ENCODE results near the gene MRPS15.
"Not testable (repeated sequence)": the region's sequence is repeated elsewhere in the genome, so short reads cannot be mapped to it uniquely, and the experiment has no call there.

MRPS15 gene

DNA sequence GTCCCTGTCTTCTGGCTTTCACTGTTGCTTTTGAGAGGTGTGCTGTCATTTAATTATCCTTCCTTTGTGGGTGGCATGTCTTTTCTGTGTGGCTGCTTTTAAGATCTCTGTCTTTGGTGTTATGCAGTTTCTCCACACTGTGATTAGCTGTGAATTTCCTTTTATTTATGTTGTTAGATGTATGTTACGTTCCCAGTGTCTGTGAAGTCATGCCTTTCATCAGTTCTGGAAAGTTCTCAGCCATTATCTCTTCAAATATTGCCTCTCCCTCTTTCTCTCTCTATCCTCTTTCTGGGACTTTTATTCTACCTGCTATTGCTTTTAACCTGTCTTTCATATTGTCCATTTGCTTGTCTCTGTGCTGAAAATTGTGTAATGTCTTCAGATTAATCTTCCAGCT is 39.5 kb upstream of the MRPS15 start:
- TF ChIP-seq, protein P1, sequence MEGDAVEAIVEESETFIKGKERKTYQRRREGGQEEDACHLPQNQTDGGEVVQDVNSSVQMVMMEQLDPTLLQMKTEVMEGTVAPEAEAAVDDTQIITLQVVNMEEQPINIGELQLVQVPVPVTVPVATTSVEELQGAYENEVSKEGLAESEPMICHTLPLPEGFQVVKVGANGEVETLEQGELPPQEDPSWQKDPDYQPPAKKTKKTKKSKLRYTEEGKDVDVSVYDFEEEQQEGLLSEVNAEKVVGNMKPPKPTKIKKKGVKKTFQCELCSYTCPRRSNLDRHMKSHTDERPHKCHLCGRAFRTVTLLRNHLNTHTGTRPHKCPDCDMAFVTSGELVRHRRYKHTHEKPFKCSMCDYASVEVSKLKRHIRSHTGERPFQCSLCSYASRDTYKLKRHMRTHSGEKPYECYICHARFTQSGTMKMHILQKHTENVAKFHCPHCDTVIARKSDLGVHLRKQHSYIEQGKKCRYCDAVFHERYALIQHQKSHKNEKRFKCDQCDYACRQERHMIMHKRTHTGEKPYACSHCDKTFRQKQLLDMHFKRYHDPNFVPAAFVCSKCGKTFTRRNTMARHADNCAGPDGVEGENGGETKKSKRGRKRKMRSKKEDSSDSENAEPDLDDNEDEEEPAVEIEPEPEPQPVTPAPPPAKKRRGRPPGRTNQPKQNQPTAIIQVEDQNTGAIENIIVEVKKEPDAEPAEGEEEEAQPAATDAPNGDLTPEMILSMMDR (IDR thresholded peaks at IDR 0.05): no peak
- TF ChIP-seq ZFX (IDR thresholded peaks at IDR 0.05; ENCODE audit: borderline replicate concordance): no peak
- no peak overlapping the region for H3K27ac ChIP-seq

DNA sequence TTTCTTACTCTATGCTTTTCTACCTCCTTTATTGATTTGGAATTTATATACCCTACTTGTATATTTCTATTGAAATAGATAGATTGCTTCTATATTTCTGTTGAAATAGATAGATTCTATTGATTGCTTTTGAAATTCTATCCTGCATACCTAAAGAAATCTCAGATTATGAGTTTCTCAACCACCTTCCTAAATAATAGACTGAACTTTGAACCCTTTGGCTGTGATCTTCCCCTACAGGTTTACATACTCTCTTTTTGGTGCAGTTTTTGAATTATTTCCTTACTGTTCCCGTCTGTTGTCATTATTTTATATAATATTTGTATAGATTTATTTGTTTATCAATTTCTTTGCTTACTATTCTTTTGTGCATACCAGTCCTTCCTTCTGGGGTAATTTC is 39.0 kb upstream of the MRPS15 start:
- no peak overlapping the region for H3K27ac ChIP-seq
- TF ChIP-seq ZFX (IDR thresholded peaks at IDR 0.05; ENCODE audit: borderline replicate concordance): no peak
- TF ChIP-seq, protein P1 (IDR thresholded peaks at IDR 0.05): no peak

DNA sequence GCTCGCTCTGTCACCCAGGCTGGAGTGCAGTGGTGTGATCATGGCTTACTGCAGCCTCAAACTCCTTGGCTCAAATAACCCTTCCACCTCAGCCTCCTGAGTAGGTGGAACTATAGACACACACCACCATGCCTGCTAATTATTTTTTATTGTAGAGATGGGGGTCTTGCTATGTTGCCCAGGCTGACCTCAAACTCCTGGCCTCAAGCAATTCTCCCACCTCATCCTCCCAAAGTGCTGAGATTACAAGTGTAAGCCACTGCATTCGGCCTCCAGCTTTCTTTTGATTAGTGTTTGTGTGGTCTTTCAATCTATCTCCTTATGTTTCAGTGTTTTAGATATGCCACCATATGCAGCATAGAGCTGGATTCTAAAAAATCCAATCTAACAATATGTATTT is 38.4 kb upstream of the MRPS15 start:
- TF ChIP-seq, protein P1 (IDR thresholded peaks at IDR 0.05): no peak
- TF ChIP-seq ZFX (IDR thresholded peaks at IDR 0.05; ENCODE audit: borderline replicate concordance): no peak
- H3K27ac ChIP-seq: no peak overlapping the region

DNA sequence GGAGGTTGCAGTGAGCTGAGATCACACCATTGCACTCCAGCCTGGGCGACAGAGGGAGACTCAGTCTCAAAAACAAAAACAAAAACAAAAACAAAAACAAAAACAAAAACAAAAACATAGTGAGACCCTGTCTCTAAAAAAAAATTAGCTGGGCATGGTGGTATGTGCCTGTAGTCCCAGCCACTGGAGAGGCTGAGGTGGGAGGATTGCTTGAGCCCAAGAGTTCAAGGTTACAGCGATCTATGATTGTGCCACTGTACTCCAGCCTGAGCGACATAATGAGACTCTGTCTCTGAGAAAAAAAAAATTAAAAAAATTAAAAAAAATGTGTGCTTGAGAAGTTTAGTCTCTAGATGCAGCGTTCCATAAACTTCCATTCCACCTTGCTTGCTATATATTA is 37.7 kb upstream of the MRPS15 start:
- not testable (repeated sequence) for H3K27ac ChIP-seq

DNA sequence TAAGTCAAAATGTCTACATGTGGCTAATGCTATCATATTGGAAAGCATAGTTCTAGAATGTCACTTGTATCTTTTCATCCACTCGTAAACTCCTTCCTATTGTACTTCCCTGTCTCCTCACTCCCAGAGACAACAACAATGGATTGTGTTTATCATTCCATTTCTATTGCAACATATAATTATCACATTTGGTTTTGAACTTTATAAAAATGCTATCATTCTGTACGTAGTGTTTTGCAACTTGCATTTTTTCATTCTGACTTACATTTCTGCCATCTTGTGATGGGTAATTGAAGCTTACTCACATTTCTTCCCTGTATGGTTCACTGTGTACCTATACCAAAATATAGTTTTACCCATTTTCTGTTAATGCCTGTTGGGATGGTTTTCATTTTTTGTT is 33.0 kb upstream of the MRPS15 start:
- no peak for TF ChIP-seq ZFX (IDR thresholded peaks at IDR 0.05; ENCODE audit: borderline replicate concordance)
- TF ChIP-seq, protein P1 (IDR thresholded peaks at IDR 0.05): no peak
- no peak overlapping the region for H3K27ac ChIP-seq

DNA sequence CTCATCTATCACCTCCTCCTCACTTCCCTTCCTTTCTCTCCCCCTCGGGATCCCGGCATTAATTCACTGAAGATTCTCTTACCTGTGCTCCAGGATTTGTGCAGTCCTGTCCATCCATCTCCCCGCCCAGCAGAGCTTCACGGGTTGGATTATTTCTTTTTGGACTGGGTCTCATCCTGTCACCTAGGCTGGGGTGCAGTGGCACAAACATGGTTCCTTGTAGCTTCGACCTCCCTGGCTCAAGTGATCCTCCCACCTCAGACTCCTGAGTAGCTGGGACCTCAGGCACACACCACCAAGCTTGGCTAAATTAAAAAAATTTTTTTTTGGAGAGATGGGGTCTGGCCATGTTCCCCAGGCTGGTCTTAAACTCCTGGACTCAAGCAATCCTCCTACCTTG is 30.8 kb upstream of the MRPS15 start:
- TF ChIP-seq ZFX (IDR thresholded peaks at IDR 0.05; ENCODE audit: borderline replicate concordance): no peak
- H3K27ac ChIP-seq: no peak overlapping the region

DNA sequence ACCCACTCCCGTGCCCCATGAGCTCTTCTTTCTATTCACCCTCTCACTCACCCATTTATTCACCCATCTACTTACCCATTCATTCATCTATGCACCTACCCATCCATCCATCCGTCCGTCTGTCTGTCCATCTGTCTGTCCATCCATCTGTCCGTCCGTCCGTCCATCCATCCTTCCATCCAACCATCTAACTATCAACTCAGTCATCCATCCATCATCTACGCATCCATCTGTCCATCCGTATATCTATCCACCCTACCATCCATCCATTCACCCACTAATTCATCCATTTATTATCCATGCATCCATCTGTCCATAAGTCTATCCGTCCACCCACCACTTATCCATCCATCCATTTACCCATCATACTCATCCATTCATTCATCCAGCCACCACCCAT is 29.3 kb upstream of the MRPS15 start:
- H3K27ac ChIP-seq: no peak overlapping the region
- TF ChIP-seq, protein P1 (IDR thresholded peaks at IDR 0.05): no peak
- TF ChIP-seq ZFX (IDR thresholded peaks at IDR 0.05; ENCODE audit: borderline replicate concordance): no peak

DNA sequence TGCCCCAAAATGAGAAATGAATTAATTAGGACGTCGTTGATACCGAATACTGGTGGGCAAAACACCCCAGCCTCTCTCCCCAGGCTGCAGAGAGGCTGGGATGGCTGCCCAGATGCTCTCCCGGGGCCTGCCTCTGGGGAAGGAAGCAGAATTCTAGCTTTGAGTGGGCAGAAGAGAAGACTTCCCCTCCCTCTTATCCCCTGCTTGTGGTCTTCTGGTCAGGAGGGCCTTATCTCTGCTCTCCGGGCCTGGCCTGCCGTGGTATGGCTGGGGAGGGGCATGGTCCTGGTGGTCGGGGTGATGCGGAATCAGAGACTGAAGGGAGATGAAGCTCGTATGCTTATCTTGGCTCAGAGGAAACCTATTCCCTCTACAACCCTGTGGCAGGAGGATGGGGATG is 28.3 kb upstream of the MRPS15 start:
- no peak for TF ChIP-seq ZFX (IDR thresholded peaks at IDR 0.05; ENCODE audit: borderline replicate concordance)
- TF ChIP-seq, protein P1 (IDR thresholded peaks at IDR 0.05): no peak
- H3K27ac ChIP-seq: no peak overlapping the region

DNA sequence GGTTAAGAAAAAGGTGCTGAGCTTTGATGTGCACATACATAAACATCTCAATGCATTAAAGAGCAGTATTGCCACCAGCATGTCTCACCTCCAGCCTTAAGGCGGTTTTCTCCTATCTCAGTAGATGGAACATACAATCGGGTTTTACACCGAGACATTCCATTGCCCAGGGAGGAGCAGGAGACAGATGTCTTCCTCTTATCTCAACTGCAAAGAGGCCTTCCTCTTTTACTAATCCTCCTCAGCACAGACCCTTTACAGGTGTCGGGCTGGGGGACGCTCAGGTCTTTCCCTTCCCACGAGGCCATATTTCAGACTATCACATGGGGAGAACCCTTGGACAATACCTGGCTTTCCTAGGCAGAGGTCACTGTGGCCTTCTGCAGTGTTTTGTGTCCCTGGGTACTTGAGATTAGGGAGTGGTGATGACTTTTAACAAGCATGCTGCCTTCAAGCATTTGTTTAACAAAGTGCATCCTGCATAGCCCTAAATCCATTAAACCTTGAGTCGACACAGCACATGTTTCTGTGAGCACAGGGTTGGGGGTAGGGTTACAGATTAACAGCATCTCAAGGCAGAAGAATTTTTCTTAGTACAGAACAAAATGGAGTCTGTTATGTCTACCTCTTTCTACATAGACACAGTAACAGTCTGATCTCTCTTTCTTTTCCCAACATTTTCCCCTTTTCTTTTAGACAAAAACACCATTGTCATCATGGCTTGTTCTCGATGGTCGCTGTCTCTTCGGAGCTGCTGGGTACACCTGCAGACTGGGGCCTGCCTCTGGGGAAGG is 25.3 kb upstream of the MRPS15 start:
- H3K27ac ChIP-seq: not testable (repeated sequence)

All from 22Rv1 (cell line).